GM21529 (cell line): ENCODE measurements around the gene CRABP1.

ENCODE experiments used
- ATAC-seq: cut with Tn5 transposase; IDR thresholded peaks from one replicate; pipeline ENCODE4 v1.9.1; 2021; ENCODE audit not compliant: unreplicated experiment

The CRABP1 gene

DNA sequence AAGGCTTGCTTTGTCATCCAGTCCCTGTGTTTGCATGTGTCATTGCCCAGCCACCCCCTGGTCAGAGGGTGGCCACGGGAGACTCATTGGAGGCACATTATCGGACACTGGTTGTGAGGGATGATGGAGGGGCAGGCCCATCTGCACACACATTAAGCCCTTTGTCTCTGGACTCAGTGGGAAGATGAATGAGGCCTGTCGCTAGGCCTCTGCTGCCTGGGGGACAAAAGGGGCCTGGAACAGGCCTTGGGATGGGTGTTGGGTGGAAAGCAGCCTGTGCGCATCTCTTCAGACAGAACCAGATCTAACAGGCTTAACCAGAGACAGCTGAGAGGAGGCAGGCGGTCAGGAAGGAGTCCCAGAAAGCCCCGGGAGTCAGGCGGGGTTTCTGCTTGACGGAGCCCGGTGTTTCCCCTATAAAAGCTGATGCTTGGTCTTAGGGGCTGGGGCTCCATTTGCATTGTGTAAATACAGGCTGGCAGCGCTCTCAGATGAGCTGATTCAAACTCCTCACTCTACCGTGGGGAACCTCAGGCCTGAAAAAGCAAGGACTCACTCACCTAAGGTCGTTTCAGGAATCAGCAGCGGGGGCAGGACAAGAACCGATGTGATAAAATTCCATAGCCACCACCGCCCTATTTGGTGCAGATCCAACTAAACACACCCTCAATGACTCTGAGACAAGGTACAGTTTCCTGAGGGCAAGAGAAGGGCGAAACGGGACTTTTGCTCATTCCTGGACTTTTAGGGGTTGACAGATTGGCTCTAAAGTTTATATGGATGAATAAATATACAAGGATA, 23.7 kb upstream of the CRABP1 start:
- ATAC-seq, result no peak

GRCh38 chr15:78317145-78317836, 22.9 kb upstream of the CRABP1 start:
- ATAC-seq, result no peak

GRCh38 chr15:78319588-78319987, 20.6 kb upstream of the CRABP1 start:
- ATAC-seq, result no peak

GRCh38 chr15:78320183-78320582, 20.0 kb upstream of the CRABP1 start:
- ATAC-seq, result no peak

DNA sequence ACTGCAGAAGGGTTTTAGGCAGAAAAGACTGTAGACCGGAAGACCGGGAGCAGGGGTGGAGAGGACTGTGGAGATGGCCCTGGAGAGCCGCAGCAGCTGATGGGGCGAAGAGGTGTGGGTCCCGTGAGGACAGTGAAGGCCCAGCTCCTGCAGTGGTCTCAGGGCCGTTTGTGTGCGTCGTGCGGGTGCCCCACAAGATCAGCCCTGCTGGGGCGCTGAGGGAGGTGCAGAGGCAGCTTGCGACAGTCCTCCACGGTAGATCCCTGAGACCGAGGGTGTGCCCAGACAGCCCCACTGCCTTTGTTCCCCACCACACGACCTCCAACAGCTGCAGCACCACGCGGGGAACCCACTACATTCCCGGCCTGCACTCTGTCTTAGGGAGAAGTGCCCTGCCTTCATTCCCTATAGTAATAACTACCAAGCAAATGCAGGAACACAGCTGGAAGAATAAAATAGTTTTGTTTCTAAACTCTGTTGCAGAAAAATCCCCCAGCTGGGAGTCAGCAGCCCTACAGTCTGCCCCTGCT, 19.0 kb upstream of the CRABP1 start:
- ATAC-seq, result no peak

- ATAC-seq, result no peak
Measured at GRCh38 chr15:78321786-78322185, 18.4 kb upstream of the CRABP1 start.

GRCh38 chr15:78322243-78322642, 17.9 kb upstream of the CRABP1 start:
- no peak for ATAC-seq

DNA sequence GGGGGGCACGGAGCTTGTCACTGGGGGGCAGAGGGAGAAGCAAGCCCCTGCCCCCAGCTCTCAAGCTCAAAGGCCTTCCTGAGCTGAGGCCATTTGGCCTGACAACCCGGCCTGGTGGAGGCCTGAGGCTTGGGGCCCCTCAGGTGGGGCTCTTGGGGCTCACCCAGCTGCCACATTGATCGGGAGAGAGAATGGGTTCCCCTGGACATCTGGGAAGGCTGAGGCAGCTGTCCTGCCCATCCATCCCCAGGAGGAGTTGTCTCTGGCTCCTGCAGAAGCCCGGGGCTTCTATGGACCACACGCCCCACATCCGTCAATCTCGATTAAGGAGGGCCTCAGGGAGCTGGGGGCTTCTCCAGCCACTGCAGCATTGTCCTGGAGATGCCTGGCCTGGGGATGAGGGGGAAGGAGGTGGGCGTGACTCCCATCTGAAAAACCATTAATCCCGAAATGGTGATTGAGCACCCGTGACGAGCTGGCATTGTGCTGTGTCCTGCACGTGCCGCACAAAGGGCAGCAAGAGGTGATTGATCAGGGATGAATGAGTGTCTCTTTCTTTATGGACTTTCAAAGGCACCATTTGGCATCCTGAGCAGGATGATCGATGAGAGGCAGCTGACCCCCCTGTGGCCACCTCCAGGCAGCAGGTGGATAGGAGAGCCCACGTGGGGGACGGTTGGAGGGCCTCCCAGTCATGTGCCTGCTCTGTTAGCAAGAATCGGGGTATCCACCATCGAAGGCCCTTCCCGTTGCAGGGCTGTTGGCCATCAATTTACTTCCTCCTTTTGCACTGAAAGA, 17.2 kb upstream of the CRABP1 start:
- ATAC-seq, result no peak

GRCh38 chr15:78323693-78324092, 16.5 kb upstream of the CRABP1 start:
- ATAC-seq, result no peak

GRCh38 chr15:78324144-78324543, 16.0 kb upstream of the CRABP1 start:
- ATAC-seq, result no peak

DNA sequence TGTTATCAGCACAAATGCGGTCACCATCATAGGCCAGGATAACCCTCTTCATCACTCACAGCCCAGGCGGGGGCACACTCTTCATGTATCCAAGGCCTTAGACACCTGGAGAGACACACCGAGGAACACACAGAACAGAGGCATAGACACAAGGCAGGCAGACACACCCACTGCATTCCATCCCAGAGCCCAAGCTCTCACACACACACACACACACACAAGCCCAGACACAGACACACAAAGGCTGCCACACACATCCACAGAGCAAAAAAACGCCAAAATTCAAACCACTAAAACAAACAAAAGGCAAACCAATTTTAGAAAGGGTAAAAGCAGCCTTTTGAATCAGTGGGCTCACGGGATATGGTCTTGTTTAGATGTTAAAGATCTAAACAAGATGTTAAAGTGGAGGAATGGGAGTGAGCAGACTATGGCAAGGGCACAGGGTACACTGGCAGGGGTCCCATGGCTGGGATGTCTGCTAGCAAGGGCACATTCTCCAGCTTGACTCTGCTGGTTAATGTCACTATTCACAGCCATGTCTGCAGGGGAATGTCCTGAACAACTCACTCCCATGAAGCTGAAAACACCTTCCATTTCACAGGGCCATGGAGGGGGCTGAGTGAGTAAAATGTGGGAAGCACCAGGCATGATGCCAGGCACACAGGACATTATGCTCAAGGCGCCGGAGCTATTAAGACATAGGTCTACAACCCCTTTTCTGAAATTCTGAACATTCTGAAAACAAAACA, 14.9 kb upstream of the CRABP1 start:
- no peak for ATAC-seq

- no peak for ATAC-seq
Measured at GRCh38 chr15:78327466-78327865, 12.7 kb upstream of the CRABP1 start.

DNA sequence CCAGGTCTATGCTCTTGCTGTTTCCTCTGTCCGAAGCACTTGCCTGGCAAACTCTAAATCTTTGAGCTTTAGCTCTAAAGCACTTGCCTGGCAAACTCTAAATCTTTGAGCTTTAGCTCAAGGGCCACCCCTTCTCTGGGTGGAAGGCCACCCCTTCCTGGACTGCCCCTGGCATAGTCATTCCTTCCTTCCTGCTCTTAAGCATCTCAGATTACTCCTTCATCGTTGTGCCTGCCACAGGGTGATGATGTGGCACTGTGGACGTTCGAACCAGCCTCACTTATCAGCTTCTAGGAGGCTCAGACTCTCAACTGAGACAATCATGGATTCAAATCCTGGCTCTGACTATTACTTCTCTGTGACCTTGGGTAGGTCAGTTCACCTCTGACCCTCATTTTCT, 10.5 kb upstream of the CRABP1 start:
- no peak for ATAC-seq

DNA sequence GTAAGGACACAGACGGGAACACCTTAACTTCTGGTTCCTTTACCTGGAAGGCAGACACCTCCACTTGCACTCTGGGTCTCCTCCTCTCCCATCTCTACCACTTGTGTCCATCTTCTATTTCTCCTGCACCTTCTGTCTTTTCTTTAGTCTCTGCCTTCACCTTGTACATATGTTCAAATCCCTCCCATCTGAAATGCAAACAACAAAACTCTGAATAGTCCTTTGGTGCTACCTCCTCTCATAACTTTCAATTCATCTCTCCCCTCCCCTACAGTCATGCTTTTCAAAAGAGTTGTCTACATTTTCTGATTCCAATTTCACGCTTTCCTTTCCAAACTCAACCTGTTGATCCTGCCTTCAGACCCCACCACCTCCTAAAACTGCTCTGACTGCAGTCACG, 5.3 kb upstream of the CRABP1 start:
- ATAC-seq, result no peak

- ATAC-seq, result no peak
Measured at GRCh38 chr15:78335985-78336384, 4.2 kb upstream of the CRABP1 start.

- ATAC-seq, result no peak
Measured at GRCh38 chr15:78338781-78339180, 1.4 kb upstream of the CRABP1 start.

GRCh38 chr15:78339559-78339958, 594 bp upstream of the CRABP1 start:
- no peak for ATAC-seq

DNA sequence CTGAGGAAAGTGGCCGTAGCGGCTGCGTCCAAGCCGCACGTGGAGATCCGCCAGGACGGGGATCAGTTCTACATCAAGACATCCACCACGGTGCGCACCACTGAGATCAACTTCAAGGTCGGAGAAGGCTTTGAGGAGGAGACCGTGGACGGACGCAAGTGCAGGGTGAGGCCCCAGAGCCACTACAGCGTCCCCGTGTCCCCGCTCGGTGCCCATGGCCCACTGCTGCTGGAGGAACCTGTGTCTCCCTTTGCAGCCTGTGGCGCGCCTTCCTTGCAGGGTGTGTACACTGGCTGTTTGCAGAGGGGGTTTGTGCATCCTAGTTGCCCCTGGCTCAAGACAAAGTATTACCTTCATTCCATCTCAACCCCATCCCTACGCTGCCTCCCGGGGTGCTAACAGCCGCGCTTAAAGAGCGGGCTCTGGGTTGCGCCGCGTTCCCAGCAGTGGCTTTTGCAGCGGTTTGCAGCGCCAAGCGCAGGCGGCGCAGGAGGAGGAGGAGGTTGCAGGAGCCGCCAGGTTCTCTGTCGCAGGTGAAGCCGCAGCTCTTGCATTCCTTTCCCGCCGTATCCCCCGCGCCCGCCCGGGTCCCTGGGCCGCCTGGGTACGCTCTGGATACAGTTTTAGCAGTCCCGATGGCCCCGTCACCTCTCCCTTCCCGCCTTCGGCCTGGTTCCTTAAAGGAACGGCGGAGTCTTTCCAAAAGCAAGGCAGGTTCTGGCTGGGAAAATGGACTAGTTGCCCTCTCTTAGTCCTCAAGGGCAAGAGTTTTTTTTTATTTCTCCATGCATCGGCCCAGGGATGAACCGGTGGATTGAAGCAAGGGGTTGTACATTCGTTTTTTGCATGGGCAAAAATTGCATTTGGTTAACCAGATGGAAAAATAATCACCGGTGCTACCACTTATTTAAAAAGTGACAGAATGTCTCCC, 1.2 kb downstream of the CRABP1 start:
- ATAC-seq, result no peak

DNA sequence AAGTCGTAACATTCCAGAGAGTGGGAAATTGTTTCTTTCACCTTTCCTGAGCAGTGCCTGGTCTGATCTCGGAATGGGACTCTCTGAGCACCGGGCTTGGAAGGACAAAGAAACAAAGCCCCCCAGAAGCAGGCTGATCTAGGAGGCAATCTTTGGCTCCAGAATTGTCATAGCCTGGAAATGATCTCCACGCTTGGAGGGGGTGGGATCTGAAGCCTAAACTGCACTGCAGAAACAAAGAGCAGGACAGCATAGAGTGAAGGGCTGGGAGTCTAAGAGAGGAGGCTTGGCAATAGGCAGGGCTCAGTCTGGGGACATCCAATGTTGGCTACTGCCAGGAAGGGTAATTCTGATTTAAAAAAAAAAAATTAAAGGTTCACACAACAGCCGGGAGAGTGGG, 1.9 kb downstream of the CRABP1 start:
- no peak for ATAC-seq
